ENCODE measurements around the gene NDUFAB1. TPM values are rescaled to one million over a fixed set of nuclear protein-coding genes. Genes with fewer than 3 reads are reported as not detected.

NDUFAB1 gene
- total and polyA plus RNA-seq, 2 of the 13 experiments (the other 11 are each of a cell fraction or from before 2014, with no cell fraction given): 221 to 601 TPM

GRCh38 chr16:23556881-23557778 lies 39.0 kb downstream of the NDUFAB1 start, which contains the start of the genes EARS2 and UBFD1 (continued):
- TF ChIP-seq FOXC1 (CRISPR knock-in tag; IDR thresholded peaks at IDR 0.05; ENCODE audit: borderline replicate concordance) (peak; percentile 87; the same call in 1 of the 2 replicates), ZNF282 (IDR thresholded peaks at IDR 0.05; ENCODE audit: partially characterized antibody) (no peak), ZNF660 (CRISPR knock-in tag; IDR thresholded peaks at IDR 0.05; ENCODE audit: borderline replicate concordance, low read depth) (no peak), TEF (CRISPR knock-in tag; IDR thresholded peaks at IDR 0.05) (peak; percentile 94), POLR2A (IDR thresholded peaks at IDR 0.05; ENCODE audit: insufficient read depth in 1 of 2, low read depth in 2 of 2, low read length in 2 of 2) (peak; percentile 85 to 98), EED (CRISPR knock-in tag; IDR thresholded peaks at IDR 0.05) (no peak), ZSCAN12 (CRISPR knock-in tag; IDR thresholded peaks at IDR 0.05) (peak; percentile 98), HNF4A (CRISPR knock-in tag; IDR thresholded peaks at IDR 0.05) (no peak; the same call in 1 of the 2 replicates), CERS6 (CRISPR knock-in tag; IDR thresholded peaks at IDR 0.05) (no peak; the same call in 1 of the 2 replicates), ZNF264 (CRISPR knock-in tag; IDR thresholded peaks at IDR 0.05) (peak; percentile 91; the same call in 1 of the 2 replicates), CEBPZ (IDR thresholded peaks at IDR 0.05; ENCODE audit: low read length) (no peak), MLLT10 (CRISPR knock-in tag; IDR thresholded peaks at IDR 0.05) (no peak), ZNF615 (CRISPR knock-in tag; IDR thresholded peaks at IDR 0.05; ENCODE audit: borderline replicate concordance) (peak; percentile 97; the same call in 1 of the 2 replicates), SIX1 (CRISPR knock-in tag; IDR thresholded peaks at IDR 0.05; ENCODE audit: borderline replicate concordance) (no peak; the same call in 1 of the 2 replicates), ZNF772 (CRISPR knock-in tag; IDR thresholded peaks at IDR 0.05) (peak; percentile 46), ZBTB42 (CRISPR knock-in tag; IDR thresholded peaks at IDR 0.05) (peak; percentile 53; the same call in 1 of the 2 replicates), ZNF136 (CRISPR knock-in tag; IDR thresholded peaks at IDR 0.05; ENCODE audit: low read depth) (peak; percentile 81), RELA (CRISPR knock-in tag; IDR thresholded peaks at IDR 0.05) (peak; percentile 72; the same call in 1 of the 2 replicates), ZNF138 (CRISPR knock-in tag; IDR thresholded peaks at IDR 0.05; ENCODE audit: low read depth) (no peak; the same call in 1 of the 2 replicates), HOXA3 (CRISPR knock-in tag; IDR thresholded peaks at IDR 0.05) (peak; percentile 93), GRHL1 (CRISPR knock-in tag; conservative IDR thresholded peaks at IDR 0.05) (no peak), ZNF180 (CRISPR knock-in tag; IDR thresholded peaks at IDR 0.05; ENCODE audit: borderline replicate concordance, low read depth) (no peak), ZNF235 (CRISPR knock-in tag; IDR thresholded peaks at IDR 0.05; ENCODE audit: borderline replicate concordance) (peak; percentile 94; the same call in 1 of the 2 replicates), MAF1 (CRISPR knock-in tag; IDR thresholded peaks at IDR 0.05; ENCODE audit: borderline replicate concordance) (peak; percentile 92)

Measured in HepG2 (cell line).